Esophagus muscularis mucosa (tissue), 4 donors: ENCODE measurements around the gene AHR. TPM values are rescaled to one million over a fixed set of nuclear protein-coding genes. Genes with fewer than 3 reads are reported as not detected.

Experiments
- DNase-seq: peaks from one replicate; pipeline ENCODE4 v3.0.0-alpha.2; 2017; ENCODE audit errors: extremely low spot score
- H3K27ac ChIP-seq, 4 donors: fragments of 200-600 bp; sonication (generic); replicated peaks in 1 of 4; 1 replicate in 3 of 4; 2 replicates in 1 of 4; pipeline ENCODE4 v1.5.1; 2016 to 2019; ENCODE audit warnings: mild to moderate bottlenecking in 1 of 4
- H3K27me3 ChIP-seq, 4 donors: fragments of 200-600 bp; sonication (generic); one replicate each; pipeline versions ENCODE4 v1.5.1 to v1.6.0; 2016 to 2019
- H3K36me3 ChIP-seq, 4 donors: fragments of 200-600 bp; sonication (generic); one replicate each; pipeline ENCODE4 v1.5.1; 2016 to 2019
- H3K4me1 ChIP-seq, 4 donors: fragments of 200-600 bp; sonication (generic); one replicate each; pipeline ENCODE4 v1.5.1; 2016 to 2019
- H3K4me3 ChIP-seq, 4 donors: fragments of 200-600 bp; sonication (generic); 1 replicate in 2 of 4; 2 replicates in 2 of 4; pipeline ENCODE4 v1.5.1; 2016 to 2019; ENCODE audit warnings: mild to moderate bottlenecking in 4 of 4, moderate library complexity in 1 of 4
- H3K9me3 ChIP-seq, 4 donors: fragments of 200-600 bp; sonication (generic); 1 replicate in 3 of 4; 2 replicates in 1 of 4; pipeline ENCODE4 v1.5.1; 2016 to 2019
- EP300 ChIP-seq: sonication (generic); formaldehyde crosslinking; IDR thresholded peaks from one replicate; pipeline ENCODE4 v1.6.1; 2017; ENCODE audit warnings: antibody characterized with exemption
- POLR2A ChIP-seq: fragments of 450-650 bp; IDR thresholded peaks from one replicate; pipeline ENCODE4 v1.6.1; 2017; ENCODE audit warnings: antibody characterized with exemption, moderate library complexity, mild to moderate bottlenecking, low read depth
- POLR2AphosphoS5 ChIP-seq, 2 donors: sonication (generic); formaldehyde crosslinking; IDR thresholded peaks; one replicate each; pipeline ENCODE4 v1.6.1; 2017; ENCODE audit warnings: antibody characterized with exemption in 2 of 2
- WGBS: methylation state at CpG from one replicate; pipeline ENCODE4 v1.1.5; 2018; 5-methylcytosine and 5-hydroxymethylcytosine counted together
- intact Hi-C: fragments of 100-400 bp; cut with DNase I; formaldehyde crosslinking; loops from one replicate; pipeline ENCODE4 v1.15.1; 2023
- total RNA-seq, 4 donors: library from RNA; depleted of rRNA; stranded (reverse); fragments of >200 nt; gene quantifications; one replicate each; pipeline versions ENCODE4 v1.1.0 to v1.2.1, GENCODE V29; 2016
- TF ChIP-seq, protein P1 (sequence below), 3 experiments: fragments of 200-600 bp in 2 of 3; fragments of 450-650 bp in 1 of 3; sonication (generic) in 2 of 3; IDR thresholded peaks; one replicate each; pipeline ENCODE4 v1.5.1; 2017 to 2019; ENCODE audit warnings: antibody characterized with exemption in 3 of 3, mild to moderate bottlenecking in 2 of 3, moderate library complexity in 1 of 3

AHR gene
- total RNA-seq, 4 donors from 2014 or later, result 67.3 to 111 (median 77.8) TPM

DNA sequence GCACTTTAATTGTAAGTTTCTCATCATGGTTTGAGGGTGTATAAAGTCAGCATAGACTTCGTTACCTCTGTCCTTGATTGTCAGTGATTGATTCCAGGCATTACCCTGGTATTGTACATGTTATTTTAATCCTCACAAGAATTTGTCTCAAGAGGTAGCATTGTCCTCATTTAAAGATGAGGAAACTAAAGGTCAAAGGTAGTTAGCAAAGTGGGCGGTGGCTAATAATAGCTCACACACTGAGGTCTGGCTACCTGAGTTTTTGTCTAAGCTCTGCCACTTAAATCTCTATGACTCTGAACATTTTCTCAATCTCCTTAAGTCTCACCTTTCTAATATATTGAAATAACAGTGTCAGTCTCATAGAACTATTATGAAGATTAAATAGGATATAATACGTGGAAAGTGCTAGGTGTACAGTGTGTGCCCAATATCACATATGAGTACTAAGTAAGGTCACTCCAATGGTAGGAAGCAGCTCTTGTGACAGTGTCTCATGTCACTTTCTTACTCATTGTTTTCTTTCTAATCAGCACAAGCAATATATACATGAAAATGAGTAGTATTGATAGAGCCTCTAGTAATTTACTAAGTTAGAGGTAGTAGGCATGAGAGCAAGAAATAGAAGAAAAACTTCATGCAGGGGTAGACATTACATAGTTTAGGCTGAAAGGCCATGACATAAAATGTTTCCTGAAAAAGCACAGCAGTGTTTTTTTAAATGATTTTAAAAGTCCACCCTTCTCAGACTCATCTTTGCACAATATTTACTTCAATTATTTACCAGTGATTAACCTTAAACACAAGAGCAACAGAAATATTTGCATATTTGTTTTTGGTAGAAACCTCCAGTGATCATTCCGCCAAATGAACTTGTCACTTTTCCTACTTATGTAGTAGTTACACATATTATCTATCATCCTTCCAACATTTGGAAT, 21.0 kb downstream of the AHR start:
- no peak for DNase-seq
- no peak for TF ChIP-seq POLR2AphosphoS5 (IDR thresholded peaks at IDR 0.05)
- no peak for TF ChIP-seq POLR2A
- TF ChIP-seq EP300, result no peak
- TF ChIP-seq, protein P1, sequence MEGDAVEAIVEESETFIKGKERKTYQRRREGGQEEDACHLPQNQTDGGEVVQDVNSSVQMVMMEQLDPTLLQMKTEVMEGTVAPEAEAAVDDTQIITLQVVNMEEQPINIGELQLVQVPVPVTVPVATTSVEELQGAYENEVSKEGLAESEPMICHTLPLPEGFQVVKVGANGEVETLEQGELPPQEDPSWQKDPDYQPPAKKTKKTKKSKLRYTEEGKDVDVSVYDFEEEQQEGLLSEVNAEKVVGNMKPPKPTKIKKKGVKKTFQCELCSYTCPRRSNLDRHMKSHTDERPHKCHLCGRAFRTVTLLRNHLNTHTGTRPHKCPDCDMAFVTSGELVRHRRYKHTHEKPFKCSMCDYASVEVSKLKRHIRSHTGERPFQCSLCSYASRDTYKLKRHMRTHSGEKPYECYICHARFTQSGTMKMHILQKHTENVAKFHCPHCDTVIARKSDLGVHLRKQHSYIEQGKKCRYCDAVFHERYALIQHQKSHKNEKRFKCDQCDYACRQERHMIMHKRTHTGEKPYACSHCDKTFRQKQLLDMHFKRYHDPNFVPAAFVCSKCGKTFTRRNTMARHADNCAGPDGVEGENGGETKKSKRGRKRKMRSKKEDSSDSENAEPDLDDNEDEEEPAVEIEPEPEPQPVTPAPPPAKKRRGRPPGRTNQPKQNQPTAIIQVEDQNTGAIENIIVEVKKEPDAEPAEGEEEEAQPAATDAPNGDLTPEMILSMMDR (IDR thresholded peaks at IDR 0.05), result no peak
- Histone ChIP-seq H3K27ac (peak overlapping the region in 1 of 4 donors; percentile 1), H3K4me3 (no peak overlapping the region), H3K36me3 (peaks cover 0 to 20% (median 4%) of the 10 kb centered on the region in 4 donors), H3K9me3 (no peaks in the 10 kb centered on the region), H3K27me3 (no peaks in the 10 kb centered on the region), H3K4me1 (peaks cover 34 to 64% (median 48%) of the 10 kb centered on the region in 4 donors)
- WGBS, result 87% methylated on average over 4 of the region's 4 CpGs
- intact Hi-C loops, result loop anchor here (10.0 kb wide), 1 partner anchor 215 kb away; no protein-coding TSS in a partner anchor

DNA sequence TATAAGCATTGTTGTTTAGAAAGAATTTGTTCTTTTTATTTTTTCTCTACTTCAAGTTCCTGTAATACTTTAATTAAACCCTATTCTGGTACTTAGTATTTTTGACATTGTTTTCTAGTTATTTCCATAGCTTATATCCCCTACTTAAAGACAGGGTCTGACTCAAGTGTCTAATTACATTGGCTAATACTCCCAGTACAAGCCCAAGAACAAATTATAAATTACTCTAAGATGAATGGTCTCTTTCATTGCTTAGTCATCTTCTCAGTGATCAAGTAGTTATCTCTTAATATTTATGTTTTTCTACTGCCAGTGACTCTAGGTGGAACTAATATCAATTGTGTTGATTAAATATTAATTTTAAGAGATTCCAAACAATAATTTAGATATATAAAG, 21.6 kb downstream of the AHR start:
- Histone ChIP-seq H3K9me3 (no peaks in the 10 kb centered on the region), H3K27me3 (no peaks in the 10 kb centered on the region), H3K4me3 (no peak overlapping the region), H3K4me1 (peaks cover 34 to 64% (median 45%) of the 10 kb centered on the region in 4 donors), H3K27ac (no peak overlapping the region), H3K36me3 (peaks cover 0 to 20% (median 4%) of the 10 kb centered on the region in 4 donors)
- intact Hi-C loops, result no loop called here
- DNase-seq, result no peak
- TF ChIP-seq POLR2AphosphoS5 (IDR thresholded peaks at IDR 0.05), result no peak
- TF ChIP-seq, protein P1 (IDR thresholded peaks at IDR 0.05), result no peak
- TF ChIP-seq POLR2A, result no peak
- no peak for TF ChIP-seq EP300

DNA sequence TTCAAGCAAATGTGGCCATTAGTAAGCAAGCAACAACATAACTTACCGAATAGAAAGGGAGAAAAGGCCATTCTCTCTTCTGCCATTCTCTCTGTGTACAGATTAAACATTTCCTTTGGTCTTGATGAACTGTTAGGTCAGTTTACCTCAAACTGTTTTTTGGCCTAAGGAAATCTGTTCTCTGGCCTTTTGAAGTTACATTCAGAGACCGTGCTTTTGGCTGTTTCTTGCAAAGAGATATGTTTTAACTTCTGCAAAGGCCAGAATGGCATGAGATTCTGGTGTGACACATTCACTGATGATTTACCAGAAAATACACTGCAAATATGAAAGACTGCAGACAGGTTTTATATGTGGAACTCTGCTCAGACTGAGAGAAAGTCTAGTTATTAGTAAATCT, 22.2 kb downstream of the AHR start:
- peaks cover 34 to 64% (median 47%) of the 10 kb centered on the region in 4 donors for H3K4me1 ChIP-seq
- no peak overlapping the region for H3K27ac ChIP-seq
- TF ChIP-seq, protein P1 (IDR thresholded peaks at IDR 0.05), result no peak
- TF ChIP-seq POLR2A, result no peak
- TF ChIP-seq EP300, result no peak
- TF ChIP-seq POLR2AphosphoS5 (IDR thresholded peaks at IDR 0.05), result no peak
- H3K27me3 ChIP-seq, result no peaks in the 10 kb centered on the region
- peaks cover 0 to 20% (median 6%) of the 10 kb centered on the region in 4 donors for H3K36me3 ChIP-seq
- intact Hi-C loops, result no loop called here
- H3K9me3 ChIP-seq, result no peaks in the 10 kb centered on the region
- 69% methylated on average over 2 of the region's 2 CpGs for WGBS
- DNase-seq, result no peak
- H3K4me3 ChIP-seq, result no peak overlapping the region

DNA sequence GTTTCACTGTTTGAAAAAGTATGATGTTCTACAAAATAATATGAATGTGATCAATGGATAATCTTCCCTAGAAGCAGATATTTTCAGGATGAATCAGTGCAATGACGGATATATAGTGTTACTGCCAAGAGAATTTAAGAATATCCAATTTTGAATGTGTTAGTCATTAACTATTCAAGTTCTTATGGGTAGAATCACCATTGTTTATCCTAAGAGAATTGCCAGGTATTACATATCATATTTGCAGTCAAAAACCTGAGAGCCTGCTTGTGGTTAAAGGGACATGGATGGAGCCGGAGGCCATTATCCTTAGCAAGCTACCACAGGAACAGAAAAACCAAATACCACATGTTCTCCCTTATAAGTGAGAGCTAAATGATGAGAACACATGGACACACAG, 26.9 kb downstream of the AHR start:
- intact Hi-C loops, result no loop called here
- Histone ChIP-seq H3K27me3 (no peaks in the 10 kb centered on the region), H3K4me1 (peaks cover 6 to 26% (median 18%) of the 10 kb centered on the region in 4 donors), H3K4me3 (no peak overlapping the region), H3K36me3 (peaks cover 0 to 35% (median 15%) of the 10 kb centered on the region in 4 donors), H3K9me3 (no peaks in the 10 kb centered on the region), H3K27ac (no peak overlapping the region)
- TF ChIP-seq POLR2A (no peak), EP300 (no peak)
- TF ChIP-seq, protein P1 (IDR thresholded peaks at IDR 0.05), result no peak
- DNase-seq, result no peak
- WGBS, result 82% methylated on average over 2 of the region's 2 CpGs
